ENCODE data around the gene C4orf50. TPM values are rescaled to one million over a fixed set of nuclear protein-coding genes. Genes with fewer than 3 reads are reported as not detected.

Gene C4orf50
- polyA plus RNA-seq, 4 donors = 0.01 to 0.03 (median 0.01) TPM; not detected in 1

DNA sequence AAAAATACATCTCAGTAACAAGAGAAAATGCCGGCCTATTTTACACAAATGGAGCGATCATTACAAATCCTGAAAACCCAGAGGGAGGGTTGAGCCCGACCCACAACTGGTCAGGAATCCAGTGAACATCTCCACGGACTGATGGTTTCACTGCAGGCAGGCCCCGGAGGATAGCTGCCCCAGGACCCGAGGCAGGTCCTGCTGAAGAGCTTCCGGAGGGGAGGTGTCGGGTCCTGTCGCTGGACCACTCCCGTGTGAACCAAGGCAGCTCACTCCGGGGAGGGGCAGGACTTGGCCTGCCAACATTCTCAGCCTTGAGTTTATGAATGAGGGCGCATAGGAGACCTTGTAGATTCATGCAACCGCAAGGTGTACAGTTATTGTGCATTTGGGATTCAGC lies 120.6 kb downstream of the C4orf50 start:
- DNase-seq (ENCODE audit: low read depth in 4 of 4, low spot score in 3 of 4) = no peak

DNA sequence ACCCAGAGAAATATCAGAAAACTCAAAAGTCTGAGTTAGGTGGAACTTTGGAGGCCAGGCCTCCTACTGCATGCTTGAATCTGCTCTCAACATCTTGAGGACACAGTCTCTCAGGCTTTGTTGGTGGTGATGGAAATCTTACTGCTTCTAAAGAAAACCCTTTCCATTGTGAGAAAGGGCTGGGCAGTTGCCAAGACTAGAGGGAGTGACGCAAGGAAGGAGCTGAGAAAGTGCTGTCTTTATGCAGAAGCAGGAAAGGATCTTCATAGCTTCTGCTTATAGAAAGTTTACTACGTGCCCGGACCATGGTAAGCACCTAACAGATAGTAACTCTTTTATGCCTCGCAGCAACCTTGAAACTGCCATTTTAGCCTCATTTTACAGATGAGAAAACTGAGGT lies 122.9 kb downstream of the C4orf50 start:
- DNase-seq (ENCODE audit: low read depth in 4 of 4, low spot score in 3 of 4) = no peak

DNA sequence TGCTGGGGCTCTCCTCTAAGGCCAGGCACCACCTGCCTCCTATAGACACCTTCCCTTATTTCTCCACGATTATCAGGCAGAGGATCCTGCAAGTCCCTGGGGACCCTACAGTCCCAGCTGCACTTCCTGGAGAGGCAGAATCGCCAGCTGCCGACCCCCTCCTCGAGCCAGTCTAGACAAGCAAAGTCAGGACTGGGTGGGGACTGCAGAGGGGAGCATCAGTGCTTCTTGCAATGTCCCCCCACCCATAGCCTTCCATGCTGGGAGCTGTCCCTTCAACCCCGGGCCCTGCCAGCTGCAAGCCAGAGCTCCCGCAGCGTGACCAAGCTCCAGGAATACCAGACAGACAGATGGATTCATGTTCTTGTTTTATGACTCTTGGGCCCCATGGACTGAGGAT lies 124.0 kb downstream of the C4orf50 start:
- DNase-seq (ENCODE audit: low read depth in 4 of 4, low spot score in 3 of 4) = no peak

DNA sequence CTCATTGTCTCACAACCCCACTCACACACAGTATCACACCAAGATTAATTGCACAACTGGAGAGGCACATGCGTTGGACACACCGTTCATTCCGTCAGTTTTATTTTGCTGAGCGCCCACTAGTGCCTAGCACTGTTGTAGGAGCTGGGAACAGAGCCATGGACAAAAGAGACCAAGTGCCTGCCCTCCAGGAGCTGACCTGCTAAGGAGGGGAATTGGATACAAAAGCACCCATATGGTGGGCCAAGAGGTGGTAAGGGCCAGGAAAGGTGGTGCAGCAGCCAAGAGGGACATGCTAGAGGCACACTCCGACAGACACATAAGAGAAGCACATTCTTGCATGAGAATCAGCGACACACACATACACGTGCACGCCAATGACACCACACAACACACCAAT lies 124.6 kb downstream of the C4orf50 start:
- no peak for DNase-seq (ENCODE audit: low read depth in 4 of 4, low spot score in 3 of 4)

DNA sequence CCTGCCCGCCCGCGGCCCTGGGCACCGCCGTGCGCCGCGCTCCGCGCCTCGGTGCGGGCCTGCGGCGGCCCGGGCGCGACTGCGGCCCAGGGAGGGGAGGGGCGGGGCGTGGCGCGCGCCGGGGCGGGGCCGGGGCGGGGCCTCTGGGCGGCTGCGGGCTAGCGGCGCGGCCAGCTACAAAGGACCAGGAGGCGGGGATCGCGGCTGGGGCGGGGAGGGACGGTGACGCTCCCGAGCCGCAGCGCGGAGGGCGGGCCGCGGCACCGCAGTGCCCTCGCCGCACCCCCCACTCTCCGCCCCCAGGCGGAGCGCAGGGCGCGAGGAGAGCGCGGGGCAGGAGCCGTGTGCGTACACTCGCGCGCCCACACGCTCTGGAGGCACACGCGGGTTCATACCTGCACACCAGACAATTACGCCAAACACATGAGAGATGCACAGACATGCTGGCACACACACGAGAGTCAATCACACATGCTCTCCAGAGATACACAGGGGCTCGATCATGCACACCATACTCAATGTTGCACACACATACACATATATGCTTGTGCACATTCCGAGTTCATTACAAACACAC lies 125.1 kb downstream of the C4orf50 start, which contains the start of gene CRMP1:
CRMP1 (minus strand) TSS at position 83 of the 577 bp plus-strand sequence. CDS start 117 bp downstream, outside the sequence.
- DNase-seq (ENCODE audit: low read depth in 4 of 4, low spot score in 3 of 4) = no peak

GRCh38 chr4:5892323-5893003 lies 125.8 kb downstream of the C4orf50 start:
- DNase-seq (ENCODE audit: low read depth in 4 of 4, low spot score in 3 of 4) = no peak

DNA sequence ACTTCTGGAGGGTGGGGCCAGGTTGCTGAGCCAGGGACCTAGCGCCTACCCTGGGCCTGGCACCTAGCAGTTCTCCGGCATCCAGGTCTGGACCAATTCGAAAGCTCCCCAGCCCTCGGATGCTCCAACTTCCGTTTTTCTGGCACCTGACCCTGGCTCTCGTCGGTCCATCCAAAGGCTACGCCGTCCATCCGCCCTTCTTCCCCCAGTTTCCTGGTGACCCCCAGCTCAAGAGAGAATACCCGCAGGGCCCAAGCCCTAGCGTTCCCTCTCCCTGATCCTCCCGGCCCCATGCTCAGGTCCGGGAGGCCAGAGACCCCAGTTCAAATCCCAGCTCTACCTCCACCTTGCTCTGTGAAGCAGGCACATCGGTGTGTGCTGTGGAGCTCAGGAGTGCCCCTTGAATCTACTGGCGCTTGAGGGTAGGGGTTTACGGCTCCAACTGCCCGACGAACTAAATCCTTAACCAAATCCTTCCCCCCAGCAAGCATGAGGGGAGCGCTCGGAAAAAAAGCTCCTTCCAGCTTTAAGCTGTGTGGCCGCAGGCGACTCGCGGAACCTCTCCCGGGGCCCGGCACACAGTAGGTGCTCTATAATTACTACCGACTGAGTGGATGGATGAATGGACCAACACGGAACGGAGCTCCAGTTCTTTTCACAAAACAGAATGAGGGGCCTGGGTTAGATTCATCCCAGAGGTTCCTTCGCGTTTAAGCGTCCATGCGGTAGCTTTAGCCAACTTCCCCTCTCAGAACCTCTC lies 126.5 kb downstream of the C4orf50 start:
- DNase-seq (ENCODE audit: low read depth in 4 of 4, low spot score in 3 of 4) = no peak

DNA sequence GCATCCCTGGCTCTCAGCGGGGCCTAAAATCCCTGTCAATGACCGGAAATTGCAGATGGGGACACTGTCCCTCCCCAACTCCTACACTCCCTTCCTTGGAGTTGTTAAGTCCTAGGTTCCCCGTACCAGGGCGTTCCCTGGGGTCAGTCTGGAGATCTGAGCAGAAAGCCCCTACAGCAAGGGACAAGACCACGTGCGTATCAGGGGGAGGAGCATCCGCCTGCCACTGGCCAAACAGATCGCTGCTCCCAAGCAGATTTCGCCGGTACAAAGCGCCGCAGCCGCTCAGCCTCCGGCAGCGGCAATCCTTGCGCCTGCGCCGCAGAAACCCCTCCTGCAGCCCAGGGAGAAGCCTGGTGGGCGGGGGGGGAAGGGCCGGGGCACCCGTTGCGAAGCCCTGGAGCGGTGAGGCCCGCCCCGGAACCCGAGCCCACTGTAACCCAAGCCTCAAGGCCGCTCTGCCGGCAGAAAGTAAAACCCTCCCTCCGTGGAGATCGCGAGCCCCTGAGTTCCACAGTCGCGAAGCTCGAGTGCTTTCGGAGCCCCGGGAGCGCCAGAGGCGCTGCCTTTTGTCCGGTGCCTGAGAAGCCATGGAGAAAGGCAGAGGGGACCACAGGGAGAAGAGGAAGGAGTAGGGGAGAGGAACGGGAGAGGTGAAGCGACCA lies 128.0 kb downstream of the C4orf50 start:
- DNase-seq (ENCODE audit: low read depth in 4 of 4, low spot score in 3 of 4) = peak in 1 of 4 donors; percentile 42

DNA sequence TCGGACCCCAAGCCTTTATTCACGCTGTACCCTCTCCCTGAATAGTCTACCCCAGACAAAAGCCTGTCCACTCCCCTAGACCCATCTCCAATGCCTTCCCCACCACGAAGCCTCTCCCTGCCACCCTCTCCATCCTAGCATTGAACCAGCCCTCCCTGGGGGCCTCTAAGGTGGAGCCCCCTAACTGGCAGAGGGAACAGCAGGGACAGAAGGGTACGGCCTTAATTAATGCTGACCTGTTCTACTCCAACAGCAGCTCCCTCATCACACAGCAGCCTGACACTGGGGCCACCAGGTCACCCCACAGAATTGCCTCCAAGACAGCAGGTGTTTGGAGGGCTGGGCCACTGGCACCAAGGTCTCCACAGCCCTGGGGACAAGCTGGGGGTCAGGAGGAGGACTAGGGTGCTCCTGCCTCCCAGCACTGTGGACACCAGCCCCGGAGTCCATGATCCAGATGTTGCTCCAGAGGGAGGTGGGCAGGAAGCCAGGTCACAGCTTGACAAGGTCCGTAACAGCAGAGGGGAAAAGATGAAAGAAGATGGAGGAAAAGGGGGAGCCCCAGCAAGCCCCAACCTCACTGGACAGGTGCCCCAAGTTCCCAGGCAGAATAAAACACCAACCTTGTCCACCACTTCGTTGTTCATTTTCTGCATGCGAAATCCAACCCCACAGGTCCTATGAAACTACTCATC lies 129.1 kb downstream of the C4orf50 start:
- no peak for DNase-seq (ENCODE audit: low read depth in 4 of 4, low spot score in 3 of 4)

DNA sequence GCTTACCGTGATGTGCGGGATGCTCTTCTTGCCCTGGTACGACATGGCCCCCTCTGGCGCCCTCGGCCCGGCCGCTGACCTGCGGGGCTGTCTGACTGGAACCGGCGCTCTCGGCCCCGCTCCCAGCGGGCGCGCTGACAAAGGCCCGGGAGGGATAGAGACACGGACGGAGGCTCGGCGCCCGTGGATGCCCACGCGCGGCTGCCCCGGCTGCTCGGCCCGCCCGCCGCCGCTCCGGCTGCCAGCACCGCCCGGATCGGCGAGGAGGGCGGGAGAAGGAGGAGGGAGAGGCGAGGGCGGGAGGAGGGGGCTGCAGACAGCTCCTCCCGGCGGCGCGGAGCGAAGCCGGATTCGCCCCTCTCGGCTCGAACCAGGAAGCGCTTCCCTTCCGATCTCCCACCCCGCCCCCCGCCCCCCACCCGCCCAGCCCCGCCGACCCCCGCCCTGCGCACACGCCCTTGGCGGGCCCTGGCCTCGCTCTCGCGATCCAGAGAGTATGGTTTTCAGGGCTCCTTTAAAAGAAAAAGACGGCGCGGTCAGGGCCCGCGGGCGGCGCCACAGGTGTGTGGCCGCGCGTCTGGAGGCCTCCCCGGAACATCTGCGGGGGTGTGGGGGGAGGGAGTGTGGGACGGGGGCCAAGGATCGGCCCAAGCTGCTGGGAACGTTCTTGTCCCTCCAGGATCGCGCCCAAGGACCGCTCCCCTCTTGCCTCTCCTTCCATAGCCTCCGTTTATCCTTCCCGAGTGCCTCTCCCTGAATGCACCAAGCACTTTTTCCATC lies 129.8 kb downstream of the C4orf50 start:
- no peak for DNase-seq (ENCODE audit: low read depth in 4 of 4, low spot score in 3 of 4)

- no peak for DNase-seq (ENCODE audit: low read depth in 4 of 4, low spot score in 3 of 4)
Observed at GRCh38 chr4:5887361-5888221, 130.6 kb downstream of the C4orf50 start.

GRCh38 chr4:5887011-5887360 lies 131.2 kb downstream of the C4orf50 start:
- no peak for DNase-seq (ENCODE audit: low read depth in 4 of 4, low spot score in 3 of 4)

DNA sequence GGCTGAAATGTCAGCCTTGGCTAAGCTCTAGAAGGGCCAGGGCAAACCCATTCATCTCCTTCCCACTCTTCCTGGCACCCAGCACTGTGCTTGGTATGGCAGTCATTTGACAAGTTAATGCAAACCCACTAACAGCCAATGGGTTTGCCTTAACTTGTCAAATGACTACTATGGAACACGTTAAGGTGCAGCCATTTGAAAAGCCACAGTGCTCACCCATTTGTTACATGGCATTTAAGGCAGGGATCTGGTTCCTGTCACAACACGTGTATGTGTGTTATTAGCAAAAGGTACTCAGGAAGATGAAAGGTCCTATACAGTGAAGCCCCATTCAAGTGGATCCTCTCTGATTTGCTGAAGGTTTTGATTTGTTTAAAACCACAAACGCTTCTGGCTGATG lies 132.5 kb downstream of the C4orf50 start:
- DNase-seq (ENCODE audit: low read depth in 4 of 4, low spot score in 3 of 4) = no peak

- no peak for DNase-seq (ENCODE audit: low read depth in 4 of 4, low spot score in 3 of 4)
Observed at GRCh38 chr4:5884796-5885195, 133.4 kb downstream of the C4orf50 start.

DNA sequence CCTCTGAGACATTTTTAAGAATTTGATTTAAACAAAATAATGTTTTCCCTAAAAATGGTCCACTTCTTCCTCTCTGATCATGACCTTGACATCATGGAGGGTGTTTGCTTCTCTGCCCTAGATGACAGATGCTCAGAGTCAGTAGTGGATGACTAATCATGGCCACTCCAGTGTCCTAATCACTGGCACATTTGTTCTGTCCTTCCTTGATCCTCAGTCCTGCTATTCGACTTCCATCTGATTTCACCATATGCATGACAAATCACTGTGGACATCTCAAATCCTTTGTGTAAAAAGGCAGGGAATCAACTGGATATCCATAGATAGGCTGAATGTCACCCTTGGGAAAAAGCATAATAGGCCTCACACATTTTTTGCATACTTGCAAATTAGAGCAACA lies 134.3 kb downstream of the C4orf50 start:
- no peak for DNase-seq (ENCODE audit: low read depth in 4 of 4, low spot score in 3 of 4)

- no peak for DNase-seq (ENCODE audit: low read depth in 4 of 4, low spot score in 3 of 4)
Observed at GRCh38 chr4:5882947-5883346, 135.3 kb downstream of the C4orf50 start.

DNA sequence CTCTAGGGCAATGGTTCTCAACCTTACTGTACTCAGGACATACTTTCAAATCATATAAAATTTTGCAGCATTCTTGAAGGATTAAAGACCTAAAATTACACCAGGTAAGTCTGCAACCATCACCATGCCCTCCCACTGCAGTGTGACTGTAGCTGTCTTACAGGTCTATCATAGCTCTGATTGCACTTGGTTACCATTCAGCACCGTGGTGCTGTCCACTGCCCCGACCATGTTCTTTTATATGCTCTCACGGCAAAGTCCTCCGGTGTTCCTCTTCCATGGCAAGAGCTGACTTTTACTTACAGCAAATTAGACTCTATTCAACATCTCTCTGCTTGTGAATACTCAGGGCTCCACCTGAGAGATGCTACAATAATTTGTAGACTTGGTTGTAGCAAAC lies 136.9 kb downstream of the C4orf50 start:
- DNase-seq (ENCODE audit: low read depth in 4 of 4, low spot score in 3 of 4) = no peak

DNA sequence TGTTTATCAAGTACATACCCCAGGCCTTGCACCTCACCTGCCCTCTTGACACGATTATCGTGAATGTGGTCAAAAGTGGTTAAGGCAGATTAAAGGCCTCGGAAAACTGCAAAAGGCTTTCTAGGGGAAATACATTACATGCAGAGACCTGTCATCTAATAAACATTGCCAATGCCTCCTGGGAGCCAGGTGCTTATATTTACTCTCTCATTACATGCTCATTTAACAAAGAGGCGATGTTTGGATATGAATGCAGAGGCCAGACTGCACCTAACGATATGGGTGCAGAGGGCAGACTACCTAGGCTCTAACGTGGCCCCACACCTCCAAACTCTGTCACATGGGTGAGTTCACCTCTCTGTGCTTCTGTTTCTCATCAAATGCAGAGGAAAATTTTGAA lies 139.9 kb downstream of the C4orf50 start:
- DNase-seq (ENCODE audit: low read depth in 4 of 4, low spot score in 3 of 4) = no peak

GRCh38 chr4:5877392-5877791 lies 140.8 kb downstream of the C4orf50 start:
- DNase-seq (ENCODE audit: low read depth in 4 of 4, low spot score in 3 of 4) = no peak
